ENCODE data around the gene MPDZ. TPM values are rescaled to one million over a fixed set of nuclear protein-coding genes. Genes with fewer than 3 reads are reported as not detected.
A peak's percentile ranks its signal among the peaks of the same experiment; 100 is the strongest.

MPDZ gene
- polyA plus RNA-seq, 2 of the 4 experiments (the other 2 are of a cell fraction), result 19.5 to 36.4 TPM

DNA sequence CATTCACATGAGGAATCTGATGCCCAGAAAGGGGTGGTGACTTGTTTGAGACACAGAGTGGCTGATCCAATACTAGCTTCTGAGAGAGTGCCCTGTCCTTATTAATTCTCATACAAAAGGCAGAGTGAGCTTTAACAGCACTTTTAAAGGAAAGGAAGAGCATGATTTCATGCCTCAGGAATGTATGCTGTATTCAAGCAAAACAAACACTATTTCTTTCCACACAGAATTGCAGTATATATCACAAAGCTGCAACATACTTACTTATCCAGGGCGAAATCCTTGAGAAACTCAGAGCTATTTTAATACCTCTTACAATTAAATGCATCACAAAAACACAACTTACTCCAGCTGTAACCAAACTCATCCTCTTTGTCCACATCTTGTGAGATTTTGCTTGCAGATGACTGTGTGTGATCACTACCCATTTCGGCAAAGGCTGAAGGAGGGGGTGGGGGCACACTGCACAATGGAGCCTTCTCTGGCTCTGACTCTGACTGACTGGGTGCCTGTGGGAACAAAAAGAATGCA is 139.8 kb downstream of the MPDZ start:
- no peak for TF ChIP-seq HDAC2 (IDR thresholded peaks at IDR 0.05)
- H3K9me3 ChIP-seq, result no peaks in the 10 kb centered on the region
- H3K4me1 ChIP-seq, result peaks cover 30% of the 10 kb centered on the region
- ATAC-seq (peak; percentile 86 to 90), DNase-seq (ENCODE audit: low read depth in 1 of 2, low spot score in 1 of 2) (peak in 1 of 2 experiments; percentile 38), FAIRE-seq (peak; percentile 77)
- H3K4me3 ChIP-seq, result no peak overlapping the region
- H3K27ac ChIP-seq, result peak overlapping the region; percentile 51 to 67
- H3K4me2 ChIP-seq, result peak overlapping the region; percentile 74
- ChIA-PET CTCF (interaction anchor here (1.2 kb wide), 1 partner anchor 10 kb away, joined by 5 read pairs; no protein-coding TSS in a partner anchor), POLR2A (interaction anchor here (1.2 to 1.6 kb wide), 2 partner anchors 42 to 140 kb away, joined by 3 to 4 read pairs; partner anchors contain the start of gene MPDZ)
- 26% methylated on average over 2 of the region's 2 CpGs for WGBS (ENCODE audit: missing lambda C conversion rate)

DNA sequence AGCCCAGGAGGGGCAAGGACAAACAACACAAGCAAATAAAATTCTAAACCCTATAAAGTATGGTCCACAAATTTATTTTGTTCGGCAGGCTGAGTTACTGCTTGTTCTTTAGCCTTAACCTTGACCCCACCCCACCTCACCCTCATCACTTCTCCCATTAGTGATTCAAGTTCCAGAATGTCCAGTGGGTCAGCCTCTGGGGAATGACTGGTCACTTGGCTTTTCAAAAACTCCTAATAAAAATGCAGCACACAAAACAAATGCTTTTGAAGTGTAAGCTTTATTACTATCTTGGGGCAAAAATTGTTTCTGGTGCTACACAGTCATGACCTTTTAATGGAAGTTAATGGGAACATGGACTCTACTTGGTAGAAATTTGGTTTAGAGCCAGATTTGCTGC is 142.1 kb downstream of the MPDZ start:
- Histone ChIP-seq H3K27ac (no peak overlapping the region), H3K4me1 (peaks cover 30% of the 10 kb centered on the region), H3K9me3 (no peaks in the 10 kb centered on the region), H3K4me2 (no peak overlapping the region), H3K4me3 (no peak overlapping the region)
- CTCF ChIA-PET, result no interaction called here
- ATAC-seq, result no peak
- DNase-seq (ENCODE audit: low read depth in 1 of 2, low spot score in 1 of 2), result no peak
- TF ChIP-seq, protein P1, sequence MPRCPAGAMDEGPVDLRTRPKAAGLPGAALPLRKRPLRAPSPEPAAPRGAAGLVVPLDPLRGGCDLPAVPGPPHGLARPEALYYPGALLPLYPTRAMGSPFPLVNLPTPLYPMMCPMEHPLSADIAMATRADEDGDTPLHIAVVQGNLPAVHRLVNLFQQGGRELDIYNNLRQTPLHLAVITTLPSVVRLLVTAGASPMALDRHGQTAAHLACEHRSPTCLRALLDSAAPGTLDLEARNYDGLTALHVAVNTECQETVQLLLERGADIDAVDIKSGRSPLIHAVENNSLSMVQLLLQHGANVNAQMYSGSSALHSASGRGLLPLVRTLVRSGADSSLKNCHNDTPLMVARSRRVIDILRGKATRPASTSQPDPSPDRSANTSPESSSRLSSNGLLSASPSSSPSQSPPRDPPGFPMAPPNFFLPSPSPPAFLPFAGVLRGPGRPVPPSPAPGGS (IDR thresholded peaks at IDR 0.05), result no peak
- TF ChIP-seq REST (IDR thresholded peaks at IDR 0.05) (no peak), USF2 (IDR thresholded peaks at IDR 0.05) (no peak), RAD21 (conservative IDR thresholded peaks at IDR 0.05 in 1 of 2, IDR thresholded peaks at IDR 0.05 in 1 of 2) (no peak), EHF (CRISPR knock-in tag; IDR thresholded peaks at IDR 0.05) (no peak), CEBPB (IDR thresholded peaks at IDR 0.05) (no peak), ELK1 (IDR thresholded peaks at IDR 0.05; ENCODE audit: low read depth, low read length) (no peak), POLR2AphosphoS2 (conservative IDR thresholded peaks at IDR 0.05; ENCODE audit: low read length) (no peak), ZNF302 (CRISPR knock-in tag; IDR thresholded peaks at IDR 0.05) (no peak), TFCP2L1 (CRISPR knock-in tag; IDR thresholded peaks at IDR 0.05) (no peak), CHD2 (IDR thresholded peaks at IDR 0.05; ENCODE audit: low read length, partially characterized antibody) (no peak), EP300 (IDR thresholded peaks at IDR 0.05) (no peak)
- TF ChIP-seq, protein P2, sequence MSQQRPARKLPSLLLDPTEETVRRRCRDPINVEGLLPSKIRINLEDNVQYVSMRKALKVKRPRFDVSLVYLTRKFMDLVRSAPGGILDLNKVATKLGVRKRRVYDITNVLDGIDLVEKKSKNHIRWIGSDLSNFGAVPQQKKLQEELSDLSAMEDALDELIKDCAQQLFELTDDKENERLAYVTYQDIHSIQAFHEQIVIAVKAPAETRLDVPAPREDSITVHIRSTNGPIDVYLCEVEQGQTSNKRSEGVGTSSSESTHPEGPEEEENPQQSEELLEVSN (IDR thresholded peaks at IDR 0.05; ENCODE audit: borderline replicate concordance, low read depth), result no peak
- WGBS (ENCODE audit: missing lambda C conversion rate), result 67% methylated on average over 1 of the region's 1 CpG
- POLR2A ChIA-PET, result no interaction called here
- FAIRE-seq, result no peak

GRCh38 chr9:13131991-13132390 is 147.5 kb downstream of the MPDZ start:
- DNase-seq (ENCODE audit: low read depth in 1 of 2, low spot score in 1 of 2), result no peak
- no peak overlapping the region for H3K4me2 ChIP-seq
- POLR2A ChIA-PET, result no interaction called here
- no peaks in the 10 kb centered on the region for H3K9me3 ChIP-seq
- no peaks in the 10 kb centered on the region for H3K4me1 ChIP-seq
- CTCF ChIA-PET, result interaction anchor here (1.0 to 1.1 kb wide), 2 partner anchors 17 to 98 kb away, joined by 4 to 5 read pairs; no protein-coding TSS in a partner anchor
- no peak for FAIRE-seq
- no peak overlapping the region for H3K27ac ChIP-seq
- WGBS (ENCODE audit: missing lambda C conversion rate), result 93% methylated on average over 3 of the region's 3 CpGs
- no peak for ATAC-seq
- no peak overlapping the region for H3K4me3 ChIP-seq
- TF ChIP-seq ZSCAN20 (CRISPR knock-in tag; IDR thresholded peaks at IDR 0.05), result no peak
- TF ChIP-seq MAZ (IDR thresholded peaks at IDR 0.05; ENCODE audit: borderline replicate concordance, low read depth, low read length), result no peak
- TF ChIP-seq, protein P1 (IDR thresholded peaks at IDR 0.05), result no peak
- no peak for TF ChIP-seq CHD2 (IDR thresholded peaks at IDR 0.05; ENCODE audit: low read length, partially characterized antibody)
- TF ChIP-seq, protein P3, sequence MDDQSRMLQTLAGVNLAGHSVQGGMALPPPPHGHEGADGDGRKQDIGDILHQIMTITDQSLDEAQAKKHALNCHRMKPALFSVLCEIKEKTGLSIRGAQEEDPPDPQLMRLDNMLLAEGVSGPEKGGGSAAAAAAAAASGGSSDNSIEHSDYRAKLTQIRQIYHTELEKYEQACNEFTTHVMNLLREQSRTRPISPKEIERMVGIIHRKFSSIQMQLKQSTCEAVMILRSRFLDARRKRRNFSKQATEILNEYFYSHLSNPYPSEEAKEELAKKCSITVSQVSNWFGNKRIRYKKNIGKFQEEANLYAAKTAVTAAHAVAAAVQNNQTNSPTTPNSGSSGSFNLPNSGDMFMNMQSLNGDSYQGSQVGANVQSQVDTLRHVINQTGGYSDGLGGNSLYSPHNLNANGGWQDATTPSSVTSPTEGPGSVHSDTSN (IDR thresholded peaks at IDR 0.05), result no peak
- TF ChIP-seq POLR2AphosphoS2 (conservative IDR thresholded peaks at IDR 0.05; ENCODE audit: low read length), result no peak
- no peak for TF ChIP-seq CEBPB (IDR thresholded peaks at IDR 0.05)
- TF ChIP-seq PHF8 (IDR thresholded peaks at IDR 0.05; ENCODE audit: borderline replicate concordance, low read depth), result no peak
- TF ChIP-seq KDM1A (IDR thresholded peaks at IDR 0.05; ENCODE audit: low read depth), result no peak
- TF ChIP-seq RAD21 (conservative IDR thresholded peaks at IDR 0.05 in 1 of 2, IDR thresholded peaks at IDR 0.05 in 1 of 2), result no peak
- TF ChIP-seq CBX8 (IDR thresholded peaks at IDR 0.05), result no peak
- TF ChIP-seq GATA3 (IDR thresholded peaks at IDR 0.05; ENCODE audit: borderline replicate concordance), result no peak
- no peak for TF ChIP-seq MYC (IDR thresholded peaks at IDR 0.05; ENCODE audit: borderline replicate concordance, low read length)

Measured in A549 (cell line).